ENCODE data around the gene IP6K3.

Gene IP6K3

GRCh38 chr6:33777398-33778388 lies 31.0 kb upstream of the IP6K3 start:
- no peak for DNase-seq

DNA sequence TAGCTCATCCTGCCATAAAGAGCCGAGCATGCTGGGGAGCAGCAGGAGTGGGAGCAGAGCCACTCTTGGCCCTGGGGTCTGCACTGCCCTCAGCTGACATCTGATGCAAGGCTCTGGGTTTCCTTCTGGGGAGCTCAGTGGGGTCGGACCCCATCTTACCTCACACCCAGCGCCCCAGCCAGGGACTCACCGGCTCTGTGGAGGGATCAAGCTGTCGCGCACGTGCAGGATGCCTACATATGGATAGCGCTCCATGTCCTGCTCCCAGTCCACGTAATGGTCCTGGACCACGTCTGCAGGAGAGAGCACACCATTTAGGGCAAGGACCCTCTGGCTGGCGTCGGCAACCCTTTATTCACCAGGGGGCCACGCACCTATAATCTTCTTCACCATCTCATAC lies 30.1 kb upstream of the IP6K3 start:
- no peak for DNase-seq

GRCh38 chr6:33776186-33776585 lies 29.5 kb upstream of the IP6K3 start:
- no peak for DNase-seq

GRCh38 chr6:33774774-33775173 lies 28.1 kb upstream of the IP6K3 start:
- no peak for DNase-seq

DNA sequence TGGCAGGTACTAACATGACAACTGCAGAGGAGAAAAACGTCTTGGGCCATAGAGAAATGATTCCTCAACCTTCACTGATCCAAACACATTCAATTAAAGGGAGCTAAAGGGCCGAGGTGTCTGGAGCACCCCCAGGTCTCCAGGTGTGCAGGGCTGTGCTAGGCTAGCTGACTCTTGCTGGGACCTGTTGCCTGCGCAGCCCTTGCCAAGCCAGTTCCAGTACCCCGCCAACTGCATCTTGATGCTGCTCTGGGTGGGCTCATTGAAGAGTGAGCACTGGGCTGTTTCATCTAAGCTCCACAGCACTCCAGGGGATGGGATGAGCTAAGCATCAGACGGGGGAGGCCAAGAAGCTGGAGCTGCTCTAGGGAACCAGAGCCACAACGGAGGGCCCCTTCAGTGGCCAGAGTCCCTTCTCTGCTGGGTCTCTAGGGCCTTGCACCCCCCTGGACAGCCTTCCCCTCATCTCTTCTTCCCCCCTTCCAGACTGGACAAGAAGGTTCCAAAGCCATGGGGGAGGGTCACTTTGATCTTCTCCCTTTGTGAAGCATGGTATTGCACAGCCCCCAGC lies 26.3 kb upstream of the IP6K3 start:
- no peak for DNase-seq

- no peak for DNase-seq
Measured at GRCh38 chr6:33772082-33772830, 25.6 kb upstream of the IP6K3 start.

DNA sequence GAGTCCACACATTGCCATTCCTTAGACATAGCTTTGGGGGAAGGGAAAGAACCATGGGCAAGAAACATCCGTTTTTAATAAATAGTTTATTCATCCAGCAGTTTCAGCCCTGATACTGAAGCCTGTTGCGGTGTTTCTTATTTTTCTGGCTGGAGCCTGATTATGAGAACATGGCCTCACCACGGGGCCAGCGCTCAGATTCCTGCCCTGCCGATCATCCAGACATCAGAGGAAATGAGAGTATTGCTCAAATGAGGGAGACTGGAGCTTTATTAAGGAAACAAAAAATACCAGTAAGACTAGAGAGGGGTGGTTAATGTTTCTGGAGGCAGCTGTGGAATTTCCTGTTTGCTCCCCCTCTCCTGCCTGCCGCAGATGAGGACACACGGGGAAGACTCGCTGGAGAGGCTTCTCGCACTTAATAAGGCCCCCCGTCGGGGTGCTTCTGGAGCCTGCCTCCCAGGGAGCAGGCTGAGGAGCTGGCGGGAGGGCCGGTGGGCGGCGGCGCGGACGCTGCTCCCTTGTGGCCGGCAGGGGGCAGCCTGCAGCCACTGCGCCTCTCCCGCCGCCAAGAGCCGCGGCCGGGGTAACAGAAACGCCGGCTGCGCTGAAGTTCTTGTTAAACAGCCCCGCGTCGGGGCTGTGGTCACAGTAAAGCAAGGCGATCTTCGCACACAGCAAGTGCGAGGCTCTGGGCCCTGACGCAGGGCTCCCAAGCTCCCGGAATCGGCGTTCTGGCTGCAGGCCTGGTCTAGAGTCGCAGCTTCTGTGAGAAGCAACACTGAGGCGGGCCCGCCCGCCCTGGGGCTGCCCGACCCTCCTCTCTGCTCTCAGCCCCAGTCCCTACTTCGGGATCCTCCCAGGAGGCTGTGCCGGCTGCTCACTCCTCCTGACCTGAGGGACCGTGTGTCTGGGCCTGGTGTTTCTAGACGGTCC lies 24.7 kb upstream of the IP6K3 start:
- DNase-seq, result peak; percentile 72

- DNase-seq, result no peak
Measured at GRCh38 chr6:33770833-33771145, 24.1 kb upstream of the IP6K3 start.

DNA sequence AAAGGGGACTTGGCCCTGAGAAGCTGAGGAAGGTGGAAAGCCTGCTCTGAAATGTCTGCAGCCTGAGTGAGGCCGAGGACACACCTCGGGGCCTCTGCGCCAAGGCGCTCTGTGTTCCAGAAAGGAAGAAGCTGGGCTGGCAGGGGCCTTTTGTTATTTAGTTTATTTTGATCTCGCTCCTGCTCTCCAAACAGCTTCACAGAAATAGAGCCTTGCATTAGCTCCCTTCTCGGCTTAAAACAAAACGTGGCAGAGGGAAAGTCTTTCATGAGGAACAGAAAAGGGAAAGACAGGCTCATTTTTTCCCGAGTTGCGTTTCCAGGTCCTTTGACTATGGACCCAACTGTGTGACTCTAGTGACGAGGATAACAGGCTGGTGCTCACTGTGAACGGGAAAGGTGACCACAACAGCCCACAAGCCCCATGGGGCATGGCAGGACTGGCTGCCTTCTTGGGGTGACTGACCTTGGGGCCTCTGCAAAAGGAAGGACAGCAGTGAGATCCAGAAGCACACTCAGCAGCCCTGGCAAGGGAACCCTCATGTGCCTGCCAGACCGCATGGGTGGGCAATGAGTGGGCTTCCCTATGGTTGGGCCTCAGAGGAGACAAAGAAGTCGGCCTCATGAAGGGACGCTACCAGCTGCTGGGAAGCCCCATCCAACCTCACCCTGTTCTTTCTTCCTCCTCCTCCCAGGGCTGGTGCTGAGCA lies 23.6 kb upstream of the IP6K3 start:
- no peak for DNase-seq

DNA sequence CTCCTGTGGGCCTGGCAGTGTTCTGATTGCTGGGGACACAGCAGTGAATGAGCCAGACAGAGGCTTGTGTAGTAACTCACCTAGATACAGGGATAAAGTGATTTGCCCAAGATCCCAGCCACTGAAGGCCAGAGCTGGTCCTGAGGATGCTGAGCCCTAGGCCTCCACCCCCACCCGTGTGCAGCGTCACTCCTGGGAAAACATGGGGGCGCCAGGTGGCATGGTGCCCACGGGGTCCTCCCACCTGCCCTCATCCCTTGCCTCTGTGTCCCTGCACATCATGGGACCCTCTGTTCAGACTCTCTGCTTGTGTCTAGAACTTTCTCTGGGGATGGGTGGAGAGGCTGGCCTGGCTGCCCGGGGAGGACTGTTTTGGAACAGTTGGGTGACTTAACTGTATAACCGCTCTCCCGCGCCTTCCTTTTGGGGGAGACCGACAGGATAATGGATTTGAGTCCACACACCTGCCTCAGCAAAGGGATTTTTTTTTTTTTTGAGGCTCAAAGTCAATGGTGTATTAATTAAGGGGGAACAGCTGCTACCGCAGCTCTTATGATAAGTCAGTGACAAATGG lies 22.6 kb upstream of the IP6K3 start:
- DNase-seq, result no peak

DNA sequence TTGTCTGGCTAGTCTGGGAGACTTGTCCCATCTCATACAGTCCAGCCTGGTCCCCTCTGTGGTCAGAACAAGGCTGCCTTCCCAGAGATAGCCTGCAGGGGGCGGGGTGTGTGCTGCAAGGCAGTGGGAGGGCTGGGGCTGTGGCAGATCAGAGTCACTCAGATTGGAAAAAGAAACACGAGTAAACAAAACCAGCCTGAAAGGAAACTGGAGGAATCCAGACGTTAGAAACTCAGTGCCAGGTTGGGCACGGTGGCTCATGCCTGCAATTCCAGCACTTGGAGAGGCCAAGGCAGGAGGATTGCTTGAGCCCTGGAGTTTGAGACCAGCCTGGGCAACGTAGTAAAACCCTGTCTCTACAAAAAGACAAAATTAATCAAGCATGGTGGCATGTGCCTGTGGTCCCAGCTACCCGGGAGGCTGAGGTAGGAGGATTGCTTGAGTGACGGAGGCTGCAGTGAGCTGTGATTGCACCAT lies 22.0 kb upstream of the IP6K3 start:
- DNase-seq, result peak; percentile 81

GRCh38 chr6:33766921-33767907 lies 20.5 kb upstream of the IP6K3 start:
- no peak for DNase-seq

DNA sequence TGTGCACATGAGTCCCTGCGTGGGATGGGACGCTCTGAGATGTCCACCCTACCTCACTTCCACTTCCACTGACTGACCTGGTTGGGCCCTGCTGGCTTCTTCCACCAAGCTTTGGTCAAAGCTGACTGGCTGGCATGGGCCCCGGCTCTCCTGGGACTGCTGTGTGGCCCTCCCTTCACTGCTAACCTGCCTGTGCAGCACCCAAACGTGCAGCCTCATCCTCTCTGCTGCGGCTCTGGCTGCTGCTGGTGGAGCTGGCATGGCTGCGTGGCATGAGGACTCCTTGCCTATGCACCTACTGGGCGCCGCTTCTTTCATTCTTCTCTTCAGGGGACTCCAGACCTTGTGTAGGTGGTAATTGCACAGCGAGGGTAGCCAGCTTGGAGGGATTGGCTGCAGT lies 18.7 kb upstream of the IP6K3 start:
- DNase-seq, result no peak

- no peak for DNase-seq
Measured at GRCh38 chr6:33764036-33764435, 17.3 kb upstream of the IP6K3 start.

DNA sequence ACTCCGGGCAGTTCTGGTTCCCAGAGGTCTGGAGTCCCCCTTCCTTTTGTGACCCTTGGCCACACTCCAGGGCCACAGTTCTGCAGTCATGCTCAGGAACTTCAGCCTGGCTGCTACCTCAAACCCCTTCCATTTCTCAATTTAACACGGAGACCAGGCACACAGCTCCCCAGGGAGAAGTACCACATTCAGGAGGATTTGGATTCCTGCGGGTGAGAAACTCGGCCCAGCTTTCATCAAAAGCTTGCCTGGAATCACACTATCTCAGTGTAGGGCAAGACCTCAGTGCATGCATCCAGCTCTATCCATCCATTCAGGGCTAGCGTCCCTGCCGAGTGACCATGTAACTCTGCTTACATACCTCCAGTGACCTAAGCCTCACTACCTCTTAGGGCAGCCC lies 16.8 kb upstream of the IP6K3 start:
- no peak for DNase-seq

DNA sequence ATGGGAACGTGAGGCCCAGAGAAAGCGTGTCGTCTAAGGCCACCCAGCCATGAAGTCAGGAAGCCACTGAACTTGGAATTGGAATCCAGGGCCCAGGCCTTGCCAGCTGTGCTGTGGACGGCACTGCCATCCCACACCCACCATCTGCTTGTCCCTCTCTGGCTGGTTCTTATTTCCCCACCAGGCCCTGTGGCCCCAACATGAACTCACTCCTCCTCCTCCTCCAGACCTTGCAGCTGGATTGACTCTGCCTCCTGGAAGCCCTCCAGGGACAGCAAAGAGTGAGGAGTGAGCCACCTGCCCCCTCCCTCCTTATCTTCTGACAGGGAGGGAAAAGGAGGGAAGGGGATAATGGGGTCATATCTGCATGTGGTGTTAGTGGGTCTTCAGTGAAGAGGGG lies 16.0 kb upstream of the IP6K3 start:
- no peak for DNase-seq

DNA sequence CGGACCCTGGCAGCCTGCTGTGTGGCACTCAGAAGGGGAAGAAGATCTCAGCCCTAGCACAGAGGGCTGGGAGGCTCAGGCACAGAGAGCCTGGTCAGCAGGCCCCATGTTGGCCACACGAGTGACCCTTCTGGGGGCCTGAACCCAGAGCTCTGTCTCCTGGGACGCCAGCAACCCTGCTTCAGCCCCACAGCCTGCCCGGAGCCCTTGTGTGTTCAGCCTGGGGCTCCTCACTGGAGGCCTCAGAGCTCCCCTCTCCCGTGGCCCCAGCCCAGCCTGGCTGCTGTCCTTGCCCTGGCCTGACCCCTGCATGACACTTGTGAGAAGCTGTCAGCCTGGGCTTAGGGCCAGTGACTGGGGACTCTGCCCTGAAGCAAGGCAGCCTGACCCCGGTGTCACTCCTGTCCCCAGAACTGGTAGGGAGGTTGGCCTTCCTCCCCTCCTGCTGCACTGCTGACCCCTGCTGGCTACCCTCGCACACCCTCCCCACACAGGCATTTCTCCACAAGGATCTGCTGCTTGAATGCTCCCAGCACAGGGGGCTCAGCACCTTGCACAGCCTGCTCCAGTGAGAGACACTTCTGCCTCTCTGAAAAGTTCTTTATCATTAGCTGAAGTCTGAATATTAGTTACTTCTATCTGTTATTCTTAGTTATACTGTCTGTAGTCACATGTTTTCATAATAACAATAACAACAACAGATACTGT lies 15.4 kb upstream of the IP6K3 start:
- peak; percentile 53 for DNase-seq

GRCh38 chr6:33761581-33761921 lies 14.8 kb upstream of the IP6K3 start:
- no peak for DNase-seq

DNA sequence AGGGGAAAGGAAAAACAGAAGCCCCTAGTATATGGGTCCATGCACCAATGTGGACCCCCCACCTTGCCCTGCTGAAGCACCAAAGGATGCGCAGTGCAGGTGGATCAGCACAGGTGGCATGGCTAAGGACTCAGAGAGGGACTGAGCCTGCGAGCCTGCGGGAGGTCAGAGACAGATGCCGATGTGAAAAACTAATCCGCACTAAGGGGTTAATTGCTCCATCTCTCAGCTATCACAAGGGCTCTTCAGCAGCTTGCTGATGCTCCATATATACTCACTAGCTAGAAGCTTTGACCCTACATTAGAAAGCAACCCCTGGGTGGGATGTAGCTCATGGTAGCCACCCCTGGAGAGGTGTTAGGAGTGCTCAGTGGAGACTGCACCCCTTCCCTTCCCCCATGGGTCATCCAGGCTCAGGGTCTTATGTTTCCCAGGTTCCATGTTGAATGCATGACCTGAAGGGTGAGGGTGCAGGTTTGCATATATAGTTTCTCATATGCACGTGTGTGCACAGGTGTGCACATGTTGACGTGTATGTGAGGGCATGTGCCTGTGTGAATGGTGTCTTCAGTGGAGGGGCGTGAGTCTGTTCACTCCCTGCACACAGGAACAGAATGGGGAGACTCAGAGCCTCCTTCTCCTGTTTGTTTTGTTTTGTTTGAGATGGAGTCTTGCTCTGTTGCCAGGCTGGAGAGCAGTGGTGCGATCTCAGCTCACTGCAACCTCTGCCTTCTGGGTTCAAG lies 13.4 kb upstream of the IP6K3 start:
- no peak for DNase-seq
